ENCODE results near the gene FAM228A.

FAM228A gene

DNA sequence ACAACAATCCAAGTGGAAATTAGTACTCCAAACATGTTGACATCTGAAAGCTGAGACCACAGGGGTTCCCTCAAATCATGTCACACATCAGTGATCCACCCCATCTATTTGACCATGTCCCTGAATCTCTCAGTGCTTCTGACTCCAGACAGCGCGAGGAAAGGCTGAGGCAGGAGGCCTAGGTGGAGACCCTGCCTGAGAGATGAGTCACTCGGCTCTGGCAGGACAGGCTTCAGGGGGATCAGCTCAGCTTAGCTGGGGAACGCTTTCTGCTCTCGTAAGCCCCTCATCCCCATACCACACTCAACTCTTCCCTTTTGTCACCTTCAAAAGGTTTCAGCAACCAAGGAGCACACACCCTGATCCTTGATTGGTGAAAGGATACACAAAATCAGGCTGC is 5.8 kb upstream of the FAM228A start (continued):
- TF ChIP-seq GFI1B (tag by site-specific recombination; IDR thresholded peaks at IDR 0.05) = no peak
- no peak for TF ChIP-seq ZNF324 (tag by site-specific recombination; IDR thresholded peaks at IDR 0.05)

GRCh38 chr2:24175631-24176187 is 856 bp downstream of the FAM228A start:
- H3K27ac ChIP-seq (ENCODE audit: extremely low read depth, low read depth, low read length) = no peak overlapping the region
- no peaks in the 10 kb centered on the region for H3K4me1 ChIP-seq (ENCODE audit: control insufficient read depth, insufficient read depth, low read length)
- ChIA-PET POLR2A (no interaction called here), CTCF (no interaction called here)
- H3K9me3 ChIP-seq (ENCODE audit: control insufficient read depth, insufficient read depth, low read depth, low read length) = no peaks in the 10 kb centered on the region
- no peak for TF ChIP-seq ZNF398 (tag by site-specific recombination; IDR thresholded peaks at IDR 0.05)
- TF ChIP-seq ZNF302 (tag by site-specific recombination; IDR thresholded peaks at IDR 0.05; ENCODE audit: low read depth) = no peak
- TF ChIP-seq SP3 (tag by site-specific recombination; IDR thresholded peaks at IDR 0.05) = no peak
- no peak for TF ChIP-seq ZNF266 (tag by site-specific recombination; IDR thresholded peaks at IDR 0.05; ENCODE audit: low read depth)
- no peak for TF ChIP-seq ZNF404 (tag by site-specific recombination; IDR thresholded peaks at IDR 0.05)
- no peak for TF ChIP-seq ZFP37 (tag by site-specific recombination; IDR thresholded peaks at IDR 0.05)
- TF ChIP-seq ZNF610 (tag by site-specific recombination; IDR thresholded peaks at IDR 0.05; ENCODE audit: borderline replicate concordance) = no peak
- TF ChIP-seq ZNF324 (tag by site-specific recombination; IDR thresholded peaks at IDR 0.05) = no peak
- TF ChIP-seq SETDB1 (IDR thresholded peaks at IDR 0.05; ENCODE audit: insufficient read length, low read length) = no peak
- no peak for TF ChIP-seq ZNF664 (tag by site-specific recombination; IDR thresholded peaks at IDR 0.05)
- no peak for TF ChIP-seq ZNF426 (tag by site-specific recombination; IDR thresholded peaks at IDR 0.05)
- no peak for TF ChIP-seq GFI1B (tag by site-specific recombination; IDR thresholded peaks at IDR 0.05)
- no peak for TF ChIP-seq ZNF169 (tag by site-specific recombination; IDR thresholded peaks at IDR 0.05)
- TF ChIP-seq, protein P1, sequence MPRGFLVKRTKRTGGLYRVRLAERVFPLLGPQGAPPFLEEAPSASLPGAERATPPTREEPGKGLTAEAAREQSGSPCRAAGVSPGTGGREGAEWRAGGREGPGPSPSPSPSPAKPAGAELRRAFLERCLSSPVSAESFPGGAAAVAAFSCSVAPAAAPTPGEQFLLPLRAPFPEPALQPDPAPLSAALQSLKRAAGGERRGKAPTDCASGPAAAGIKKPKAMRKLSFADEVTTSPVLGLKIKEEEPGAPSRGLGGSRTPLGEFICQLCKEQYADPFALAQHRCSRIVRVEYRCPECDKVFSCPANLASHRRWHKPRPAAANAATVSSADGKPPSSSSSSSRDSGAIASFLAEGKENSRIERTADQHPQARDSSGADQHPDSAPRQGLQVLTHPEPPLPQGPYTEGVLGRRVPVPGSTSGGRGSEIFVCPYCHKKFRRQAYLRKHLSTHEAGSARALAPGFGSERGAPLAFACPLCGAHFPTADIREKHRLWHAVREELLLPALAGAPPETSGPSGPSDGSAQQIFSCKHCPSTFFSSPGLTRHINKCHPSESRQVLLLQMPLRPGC (tag by site-specific recombination; IDR thresholded peaks at IDR 0.05) = no peak
- no peak for TF ChIP-seq ZNF18 (tag by site-specific recombination; IDR thresholded peaks at IDR 0.05)
- TF ChIP-seq ZFHX2 (tag by site-specific recombination; conservative IDR thresholded peaks at IDR 0.05) = no peak
- no peak overlapping the region for H3K4me3 ChIP-seq (ENCODE audit: low read depth, low read length)
- no peaks in the 10 kb centered on the region for H3K36me3 ChIP-seq (ENCODE audit: control insufficient read depth in 2 of 2, insufficient read depth in 1 of 2, low read length in 2 of 2)

DNA sequence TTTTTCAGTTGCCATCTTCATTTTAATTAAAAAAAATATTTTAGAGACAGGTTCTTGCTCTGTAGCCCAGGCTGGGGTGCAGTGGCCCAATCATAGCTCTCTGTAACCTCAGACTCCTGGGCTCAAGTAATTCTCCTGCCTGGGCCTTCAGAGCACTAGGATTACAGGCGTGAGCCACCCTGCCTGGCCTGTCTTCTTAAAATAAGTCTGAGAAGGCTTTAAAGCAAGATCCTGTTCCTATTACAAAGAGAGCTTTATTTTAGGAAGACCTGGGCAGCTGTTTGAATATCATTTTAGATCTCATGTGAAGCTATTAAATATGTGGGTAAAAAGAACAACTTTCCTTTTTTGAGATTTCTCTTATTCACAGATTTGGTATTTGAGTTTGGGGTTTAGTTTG is 1.5 kb downstream of the FAM228A start:
- ChIA-PET CTCF (interaction anchor here (0.6 kb wide), 1 partner anchor 28 kb away, joined by 5 read pairs; no protein-coding TSS in a partner anchor), POLR2A (no interaction called here)
- Histone ChIP-seq H3K9me3 (ENCODE audit: control insufficient read depth, insufficient read depth, low read depth, low read length) (no peaks in the 10 kb centered on the region), H3K4me1 (ENCODE audit: control insufficient read depth, insufficient read depth, low read length) (no peaks in the 10 kb centered on the region), H3K36me3 (ENCODE audit: control insufficient read depth in 2 of 2, insufficient read depth in 1 of 2, low read length in 2 of 2) (no peaks in the 10 kb centered on the region), H3K4me3 (ENCODE audit: low read depth, low read length) (no peak overlapping the region), H3K27ac (ENCODE audit: extremely low read depth, low read depth, low read length) (no peak overlapping the region)
- TF ChIP-seq MEIS1 (CRISPR knock-in tag; IDR thresholded peaks at IDR 0.05; ENCODE audit: borderline replicate concordance) = no peak
- no peak for TF ChIP-seq ZNF624 (tag by site-specific recombination; IDR thresholded peaks at IDR 0.05)
- TF ChIP-seq OSR2 (tag by site-specific recombination; IDR thresholded peaks at IDR 0.05) = no peak
- no peak for TF ChIP-seq ZNF585B (tag by site-specific recombination; IDR thresholded peaks at IDR 0.05)
- no peak for TF ChIP-seq BCL6B (tag by site-specific recombination; IDR thresholded peaks at IDR 0.05)
- no peak for TF ChIP-seq ZNF133 (tag by site-specific recombination; IDR thresholded peaks at IDR 0.05)
- TF ChIP-seq ZNF658 (tag by site-specific recombination; IDR thresholded peaks at IDR 0.05) = no peak
- TF ChIP-seq KLF8 (tag by site-specific recombination; IDR thresholded peaks at IDR 0.05) = no peak
- no peak for TF ChIP-seq ZBTB6 (tag by site-specific recombination; IDR thresholded peaks at IDR 0.05)
- TF ChIP-seq ZNF19 (tag by site-specific recombination; IDR thresholded peaks at IDR 0.05; ENCODE audit: low read depth) = no peak
- TF ChIP-seq, protein P2, sequence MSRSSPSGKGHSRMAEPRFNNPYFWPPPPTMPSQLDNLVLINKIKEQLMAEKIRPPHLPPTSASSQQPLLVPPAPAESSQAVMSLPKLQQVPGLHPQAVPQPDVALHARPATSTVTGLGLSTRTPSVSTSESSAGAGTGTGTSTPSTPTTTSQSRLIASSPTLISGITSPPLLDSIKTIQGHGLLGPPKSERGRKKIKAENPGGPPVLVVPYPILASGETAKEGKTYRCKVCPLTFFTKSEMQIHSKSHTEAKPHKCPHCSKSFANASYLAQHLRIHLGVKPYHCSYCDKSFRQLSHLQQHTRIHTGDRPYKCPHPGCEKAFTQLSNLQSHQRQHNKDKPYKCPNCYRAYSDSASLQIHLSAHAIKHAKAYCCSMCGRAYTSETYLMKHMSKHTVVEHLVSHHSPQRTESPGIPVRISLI (tag by site-specific recombination; IDR thresholded peaks at IDR 0.05) = no peak

All from HEK293 (cell line).